GM19193 (cell line): Measurements from ENCODE around the gene CILP.
A peak's percentile ranks its signal among the peaks of the same experiment; 100 is the strongest.

ENCODE experiments used
- POLR2A ChIP-seq: IDR thresholded peaks from 4 replicates; pipeline ENCODE4 v1.6.1; 2011; ENCODE audit not compliant: insufficient read depth, insufficient read length; ENCODE audit errors: extremely low read depth

CILP gene

GRCh38 chr15:65189102-65189740 lies 22.1 kb downstream of the CILP start:
- TF ChIP-seq POLR2A: no peak

DNA sequence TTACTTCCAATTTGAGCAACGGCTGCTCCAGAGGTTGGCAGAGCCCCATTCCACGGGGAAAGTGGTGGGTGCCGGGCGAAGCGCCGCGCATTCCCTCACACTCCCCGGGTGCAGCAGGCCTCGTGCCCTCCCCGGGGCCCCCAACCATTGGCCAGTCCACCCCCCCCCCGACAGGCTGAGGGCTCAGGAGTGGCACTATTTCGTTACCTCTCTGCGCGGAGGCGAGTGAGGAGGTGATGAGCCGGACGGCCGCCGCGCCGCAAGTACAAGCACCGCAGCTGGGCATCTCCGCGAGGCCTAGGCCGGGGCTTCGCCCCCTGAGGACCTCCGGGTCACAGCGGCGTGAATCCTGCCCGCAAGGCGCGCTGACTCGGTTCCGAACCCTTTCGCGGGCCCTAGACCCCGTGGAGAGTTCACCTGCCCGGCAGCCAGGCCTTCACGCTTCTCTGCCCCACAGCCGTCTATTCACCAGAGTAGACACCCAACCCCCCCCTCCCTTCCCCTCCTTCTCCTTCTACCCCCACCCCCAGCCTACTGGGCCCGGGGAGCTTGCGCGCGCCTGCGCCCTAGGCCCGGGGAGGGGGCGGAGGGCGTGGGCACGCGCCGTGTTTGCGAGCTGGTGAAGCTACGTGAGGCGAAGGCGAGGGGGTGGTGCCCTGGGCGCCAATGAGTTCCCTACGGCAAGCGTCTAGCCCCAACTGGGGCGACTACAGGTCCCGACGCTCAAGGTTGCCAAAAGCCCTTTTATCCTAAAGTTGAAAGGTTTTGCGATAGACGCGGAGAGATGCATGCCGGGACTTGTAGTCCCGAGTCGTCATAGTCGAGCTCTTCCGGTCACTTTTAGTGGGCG lies 26.2 kb downstream of the CILP start, which contains the start of gene CLPX:
Gene CLPX (minus strand): TSS at position 475 of the 850 bp plus-strand sequence. CDS start 189 bp downstream, at position 286.
- peak; percentile 82 for TF ChIP-seq POLR2A

DNA sequence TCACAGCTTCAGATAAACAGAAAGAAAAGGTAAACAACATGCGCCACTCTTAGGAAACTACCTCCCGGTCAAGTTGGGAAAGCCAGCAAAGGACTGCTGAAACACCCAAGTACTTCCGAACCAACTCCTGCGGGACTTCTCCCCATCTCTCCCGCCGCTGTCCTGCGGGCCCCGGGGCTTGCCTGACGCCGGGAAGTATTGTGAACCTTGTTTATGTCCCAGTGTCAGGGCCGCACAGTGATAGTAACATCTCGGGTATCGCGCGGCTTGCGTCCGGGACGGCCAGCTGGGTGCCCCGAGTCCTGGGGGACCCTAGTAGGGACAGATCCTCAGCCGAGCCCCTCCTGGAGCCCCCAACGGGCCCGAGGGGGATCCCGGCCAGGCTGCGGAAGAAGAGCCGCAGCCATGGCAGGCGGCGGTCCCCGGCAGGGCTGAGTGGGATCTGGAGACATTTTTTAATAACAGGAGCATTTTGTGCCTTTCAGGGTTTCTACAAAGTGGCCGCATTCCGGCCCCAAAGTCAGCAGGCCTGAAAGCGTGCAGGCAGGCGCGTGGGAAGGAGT lies 26.9 kb downstream of the CILP start:
- TF ChIP-seq POLR2A: peak; percentile 40

GRCh38 chr15:65183865-65184159 lies 27.5 kb downstream of the CILP start:
- TF ChIP-seq POLR2A: no peak

DNA sequence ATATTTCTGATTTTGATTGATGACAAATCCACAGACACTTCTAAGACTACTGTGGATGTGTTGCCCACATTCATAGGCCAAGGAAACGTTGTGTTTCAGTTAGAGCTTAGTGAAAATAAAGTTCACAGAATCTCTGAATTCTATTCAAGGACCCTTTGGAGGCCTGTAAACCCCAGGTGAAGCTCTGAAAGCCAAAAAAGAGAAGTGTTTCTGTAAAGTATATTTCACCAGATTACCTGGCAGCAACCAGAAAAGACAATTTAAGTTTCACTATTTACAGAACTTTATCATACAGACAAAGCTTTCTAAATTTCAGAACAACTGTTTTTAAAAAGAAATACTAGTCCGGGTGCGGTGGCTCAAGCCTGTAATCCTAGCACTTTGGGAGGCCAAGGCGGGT lies 28.7 kb downstream of the CILP start:
- TF ChIP-seq POLR2A: no peak

- TF ChIP-seq POLR2A: no peak
Measured at GRCh38 chr15:65180167-65180566, 31.1 kb downstream of the CILP start.

GRCh38 chr15:65177901-65178300 lies 33.4 kb downstream of the CILP start:
- no peak for TF ChIP-seq POLR2A

- TF ChIP-seq POLR2A: no peak
Measured at GRCh38 chr15:65176056-65176455, 35.2 kb downstream of the CILP start.

GRCh38 chr15:65175511-65175910 lies 35.8 kb downstream of the CILP start:
- TF ChIP-seq POLR2A: no peak

- TF ChIP-seq POLR2A: no peak
Measured at GRCh38 chr15:65174509-65174908, 36.8 kb downstream of the CILP start.

- TF ChIP-seq POLR2A: no peak
Measured at GRCh38 chr15:65172531-65172930, 38.7 kb downstream of the CILP start.

DNA sequence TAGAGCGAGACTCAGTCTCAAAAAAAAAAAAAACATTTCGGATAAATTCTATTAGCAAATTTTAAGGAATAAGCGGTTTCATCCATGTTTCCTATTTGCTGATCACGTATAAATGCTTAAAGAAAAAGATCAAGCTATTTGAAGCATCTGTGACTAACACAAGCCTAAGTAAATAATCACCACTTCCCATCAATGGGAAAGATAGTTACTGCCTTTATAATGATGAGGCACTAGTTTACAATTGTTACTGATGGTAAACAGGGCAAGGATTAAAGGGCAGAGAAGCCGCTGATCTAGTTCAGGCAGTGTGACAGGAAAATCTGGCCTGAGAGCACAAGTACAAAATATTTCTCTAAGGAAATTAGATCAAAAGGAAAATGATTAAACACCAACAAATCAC lies 39.8 kb downstream of the CILP start:
- TF ChIP-seq POLR2A: no peak

GRCh38 chr15:65165875-65166274 lies 45.4 kb downstream of the CILP start:
- no peak for TF ChIP-seq POLR2A

GRCh38 chr15:65164139-65164538 lies 47.1 kb downstream of the CILP start:
- TF ChIP-seq POLR2A: no peak

- no peak for TF ChIP-seq POLR2A
Measured at GRCh38 chr15:65163041-65163440, 48.2 kb downstream of the CILP start.

- TF ChIP-seq POLR2A: no peak
Measured at GRCh38 chr15:65156692-65157091, 54.6 kb downstream of the CILP start.
